ENCODE data around the gene TM4SF4.

- TF ChIP-seq CTCF (IDR thresholded peaks at IDR 0.05) (no peak), POLR2A (IDR thresholded peaks at IDR 0.05) (peak; percentile 11)
These were observed 894 bp upstream of the TM4SF4 start for GRCh38 chr3:149473357-149474249.
